PC-9 (cell line): ENCODE data around the gene FAM120B.
"Not testable (repeated sequence)": the region's sequence is repeated elsewhere in the genome, so short reads cannot be mapped to it uniquely, and the experiment has no call there.

Experiments used
- CTCF ChIP-seq: fragments of 200-600 bp; sonication (generic); conservative IDR thresholded peaks from 2 replicates; pipeline ENCODE4 v1.6.1; 2017; ENCODE audit warnings: mixed run types, antibody characterized with exemption, mild to moderate bottlenecking, moderate library complexity
- EZH2 ChIP-seq: fragments of 200-600 bp; sonication (generic); IDR thresholded peaks from 2 replicates; pipeline ENCODE4 v1.8.0; 2017; ENCODE audit warnings: antibody characterized with exemption, low read depth

GRCh38 chr6:170409746-170410145 is 103.2 kb downstream of the FAM120B start:
- TF ChIP-seq CTCF, EZH2: not testable (repeated sequence)
